Non-pigmented ciliary epithelial cell (primary cell): Measurements from ENCODE around the gene PPA1.
"Not testable (repeated sequence)": the region's sequence is repeated elsewhere in the genome, so short reads cannot be mapped to it uniquely, and the experiment has no call there.

ENCODE experiments used
- DNase-seq: peaks from one replicate; pipeline ENCODE4 v3.0.0-alpha.2; 2010; ENCODE audit warnings: low read depth

Gene PPA1

DNA sequence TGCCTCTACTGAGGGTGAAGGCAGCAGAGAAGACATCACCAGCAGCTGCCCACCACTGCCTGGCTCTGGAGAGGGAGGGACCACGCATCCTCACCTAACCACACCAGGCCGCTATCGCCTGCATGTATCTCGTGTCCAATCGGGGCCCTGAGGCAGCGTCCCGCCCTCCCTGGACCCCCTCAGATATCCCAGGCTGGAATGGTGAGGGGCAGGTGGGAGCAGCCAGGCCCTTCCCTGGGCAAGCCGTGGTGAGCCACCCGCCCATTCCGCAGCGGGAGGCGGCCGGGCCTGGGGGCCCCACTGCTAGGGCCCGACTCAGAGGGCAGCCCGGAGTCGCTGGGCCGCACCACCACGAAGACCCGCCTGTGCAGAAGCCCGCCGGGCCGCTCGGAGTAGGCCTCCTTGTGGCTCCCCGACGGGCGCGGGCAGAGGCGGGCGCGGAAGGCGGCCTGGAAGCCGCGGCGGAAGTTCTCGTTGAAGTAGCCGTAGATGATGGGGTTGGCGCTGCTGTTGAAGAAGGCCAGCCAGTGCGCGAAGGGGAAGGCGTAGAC lies 21.6 kb upstream of the PPA1 start:
- no peak for DNase-seq

DNA sequence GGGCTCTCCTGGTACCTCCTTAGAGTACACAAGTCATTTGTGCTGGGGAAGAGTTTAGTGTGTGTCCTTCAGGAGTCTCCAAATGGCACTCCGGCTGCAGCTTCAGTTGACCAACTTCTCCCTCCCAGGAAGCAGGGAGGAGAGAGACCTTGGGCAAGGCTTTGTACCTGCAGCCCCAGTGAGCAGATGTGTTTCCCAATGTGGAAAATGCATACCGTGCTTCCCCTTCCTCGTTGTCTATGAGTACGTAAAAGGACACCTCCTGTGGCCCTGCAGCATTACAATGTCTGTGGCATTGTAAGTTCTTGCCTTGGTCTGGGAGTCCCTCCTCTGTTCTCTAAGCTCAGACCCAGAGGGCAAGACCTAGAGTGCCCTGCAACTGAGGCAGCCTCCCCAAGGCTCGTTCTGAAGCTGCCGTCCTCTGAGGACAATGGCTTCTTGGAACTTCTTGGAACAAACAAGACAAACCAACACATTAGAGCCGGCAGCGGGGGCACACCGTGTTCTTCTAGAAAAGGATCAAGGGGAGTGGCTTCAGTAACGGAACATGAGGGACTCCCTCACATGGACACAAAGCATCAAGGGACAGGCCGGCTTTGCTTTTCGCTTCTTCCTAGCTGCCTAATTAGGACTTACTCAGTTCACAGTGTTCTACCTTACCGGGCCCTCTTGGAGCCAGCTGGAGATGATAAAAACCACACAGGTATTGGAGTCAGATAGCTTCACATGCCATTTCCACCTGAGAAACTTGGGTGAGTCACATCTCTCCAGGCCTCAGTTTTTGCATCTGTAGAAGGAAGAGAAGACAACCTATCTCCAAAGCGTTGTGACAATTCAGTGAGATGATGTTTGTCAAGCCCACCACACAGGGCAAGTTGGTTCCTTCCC lies 20.9 kb upstream of the PPA1 start:
- no peak for DNase-seq

DNA sequence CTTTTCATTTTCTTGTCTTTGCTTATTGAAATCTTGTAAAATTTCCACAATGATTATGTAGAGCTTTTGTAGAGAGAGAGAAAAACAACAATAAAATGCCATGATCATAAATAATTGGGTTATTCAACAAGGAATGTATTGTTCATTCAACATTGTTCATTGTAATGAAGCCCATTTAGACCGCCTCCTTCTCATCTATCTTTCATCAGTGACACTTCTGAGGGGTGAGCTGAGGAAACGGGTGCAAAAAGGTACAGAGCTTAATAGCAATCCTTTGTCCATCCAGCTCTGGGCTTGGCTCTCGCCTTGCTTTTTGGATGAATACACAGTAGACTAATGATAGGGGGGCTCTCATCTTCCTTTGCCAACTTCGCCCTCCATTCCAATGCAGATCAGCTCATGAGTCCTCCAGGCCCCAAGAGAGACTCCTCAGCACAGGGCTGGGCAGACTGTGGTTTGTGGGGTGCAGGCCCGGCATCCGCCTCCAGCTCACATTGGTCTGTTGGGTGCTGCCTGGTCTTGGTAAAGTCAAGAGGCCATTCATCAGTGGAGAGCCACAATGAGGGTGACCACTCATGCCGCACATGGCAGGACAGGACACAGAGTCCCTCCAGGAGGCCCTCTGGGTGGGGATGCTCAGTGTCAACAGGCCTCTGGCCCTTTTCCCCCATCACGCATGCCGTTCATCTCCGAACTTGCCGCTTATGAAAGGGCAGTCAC lies 17.9 kb upstream of the PPA1 start:
- DNase-seq: no peak

DNA sequence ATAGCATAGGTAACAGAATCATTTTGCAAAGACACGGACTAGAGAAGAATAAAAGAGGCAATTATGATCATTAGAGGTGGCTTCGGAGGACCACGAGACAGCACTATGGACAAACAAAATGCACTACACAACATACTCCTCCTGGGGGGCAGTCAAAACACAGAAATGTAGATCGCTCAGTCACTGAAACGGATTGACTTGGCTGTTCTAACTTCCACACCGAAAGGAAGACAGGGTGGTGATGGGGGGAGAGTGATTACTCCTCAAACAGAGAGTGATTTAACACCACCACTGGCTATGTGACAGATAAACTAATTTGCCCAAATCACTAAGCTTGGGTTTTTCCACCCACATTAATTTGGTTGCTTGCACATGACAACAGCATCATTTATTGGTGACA lies 14.1 kb upstream of the PPA1 start:
- no peak for DNase-seq

DNA sequence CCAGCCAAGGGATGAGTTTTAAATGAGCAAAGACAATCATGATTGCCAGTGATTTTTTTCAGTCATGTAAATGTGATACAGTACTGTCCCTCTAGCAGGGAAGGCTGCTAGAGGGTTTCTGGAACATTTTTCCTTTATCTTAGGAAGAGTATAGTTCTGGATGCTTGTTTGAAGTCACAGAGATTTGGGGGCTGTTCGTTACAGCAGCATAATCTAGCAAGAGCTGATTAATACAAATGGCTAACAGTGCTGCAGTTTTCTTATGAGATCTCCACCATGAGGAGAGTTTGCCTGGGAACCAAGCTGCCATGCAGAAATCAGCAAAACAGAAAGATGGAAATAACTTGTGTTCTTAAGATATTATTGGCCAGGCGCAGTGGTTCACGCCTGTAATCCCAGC lies 7.9 kb upstream of the PPA1 start:
- DNase-seq: no peak

DNA sequence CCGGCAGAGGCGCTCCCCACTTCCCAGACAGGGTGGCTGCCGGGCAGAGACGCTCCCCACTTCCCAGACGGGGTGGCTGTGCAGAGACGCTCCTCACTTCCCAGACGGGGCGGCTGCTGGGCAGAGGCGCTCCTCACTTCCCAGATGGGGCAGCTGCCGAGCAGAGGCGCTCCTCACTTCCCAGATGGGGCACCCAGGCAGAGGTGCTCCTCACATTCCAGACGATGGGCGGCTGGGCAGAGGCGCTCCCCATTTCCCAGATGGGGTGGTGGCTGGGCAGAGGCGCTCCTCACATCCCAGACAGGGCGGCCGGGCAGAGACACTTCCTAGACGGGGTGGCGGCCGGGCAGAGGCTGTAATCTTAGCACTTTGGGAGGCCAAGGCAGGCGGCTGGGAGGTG lies 6.8 kb upstream of the PPA1 start:
- not testable (repeated sequence) for DNase-seq

DNA sequence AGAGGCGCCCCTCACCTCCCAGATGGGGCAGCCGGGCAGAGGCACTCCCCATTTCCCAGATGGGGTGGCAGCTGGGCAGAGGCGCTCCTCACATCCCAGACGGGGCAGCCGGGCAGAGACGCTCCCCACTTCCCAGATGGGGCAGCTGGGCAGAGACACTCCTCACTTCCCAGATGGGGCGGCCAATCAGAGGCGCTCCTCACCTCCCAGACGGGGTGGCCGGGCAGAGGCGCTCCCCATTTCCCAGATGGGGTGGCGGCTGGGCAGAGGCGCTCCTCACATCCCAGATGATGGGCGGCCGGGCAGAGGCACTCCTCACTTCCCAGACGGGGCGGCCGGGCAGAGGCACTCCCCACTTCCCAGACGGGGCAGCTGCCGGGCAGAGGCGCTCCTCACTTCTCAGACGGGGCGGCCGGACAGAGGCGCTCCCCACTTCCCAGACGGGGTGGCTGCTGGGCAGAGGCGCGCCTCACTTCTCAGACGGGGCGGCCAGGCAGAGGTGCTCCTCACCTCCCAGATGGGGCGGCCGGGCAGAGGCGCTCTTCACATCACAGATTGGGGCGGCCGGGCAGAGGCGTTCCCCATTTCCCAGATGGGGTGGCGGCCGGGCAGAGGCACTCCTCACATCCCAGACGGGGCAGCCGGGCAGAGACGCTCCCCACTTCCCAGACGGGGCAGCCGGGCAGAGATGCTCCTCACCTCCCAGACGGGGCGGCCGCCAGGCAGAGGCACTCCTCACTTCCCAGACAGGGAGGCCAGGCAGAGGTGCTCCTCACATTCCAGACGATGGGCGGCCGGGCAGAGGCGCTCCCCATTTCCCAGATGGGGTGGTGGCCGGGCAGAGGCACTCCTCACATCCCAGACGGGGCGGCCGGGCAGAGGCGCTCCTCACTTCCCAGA lies 6.1 kb upstream of the PPA1 start:
- DNase-seq: not testable (repeated sequence)

DNA sequence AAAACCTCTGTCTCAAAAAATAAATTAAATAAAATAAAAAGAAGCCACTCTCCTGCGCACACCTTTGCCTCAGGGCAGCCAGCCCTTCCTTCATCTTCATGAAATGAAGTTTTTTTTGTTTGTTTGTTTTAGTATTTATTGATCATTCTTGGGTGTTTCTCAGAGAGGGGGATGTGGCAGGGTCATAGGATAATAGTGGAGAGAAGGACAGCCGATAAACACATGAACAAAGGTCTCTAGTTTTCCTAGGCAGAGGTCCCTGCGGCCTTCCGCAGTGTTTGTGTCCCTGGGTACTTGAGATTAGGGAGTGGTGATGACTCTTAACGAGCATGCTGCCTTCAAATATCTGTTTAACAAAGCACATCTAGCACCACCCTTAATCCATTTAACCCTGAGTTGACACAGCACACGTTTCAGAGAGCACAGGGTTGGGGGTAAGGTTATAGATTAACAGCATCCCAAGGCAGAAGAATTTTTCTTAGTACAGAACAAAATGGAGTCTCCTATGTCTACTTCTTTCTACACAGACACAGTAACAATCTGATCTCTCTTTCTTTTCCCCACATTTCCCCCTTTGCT lies 4.8 kb upstream of the PPA1 start:
- DNase-seq: not testable (repeated sequence)

DNA sequence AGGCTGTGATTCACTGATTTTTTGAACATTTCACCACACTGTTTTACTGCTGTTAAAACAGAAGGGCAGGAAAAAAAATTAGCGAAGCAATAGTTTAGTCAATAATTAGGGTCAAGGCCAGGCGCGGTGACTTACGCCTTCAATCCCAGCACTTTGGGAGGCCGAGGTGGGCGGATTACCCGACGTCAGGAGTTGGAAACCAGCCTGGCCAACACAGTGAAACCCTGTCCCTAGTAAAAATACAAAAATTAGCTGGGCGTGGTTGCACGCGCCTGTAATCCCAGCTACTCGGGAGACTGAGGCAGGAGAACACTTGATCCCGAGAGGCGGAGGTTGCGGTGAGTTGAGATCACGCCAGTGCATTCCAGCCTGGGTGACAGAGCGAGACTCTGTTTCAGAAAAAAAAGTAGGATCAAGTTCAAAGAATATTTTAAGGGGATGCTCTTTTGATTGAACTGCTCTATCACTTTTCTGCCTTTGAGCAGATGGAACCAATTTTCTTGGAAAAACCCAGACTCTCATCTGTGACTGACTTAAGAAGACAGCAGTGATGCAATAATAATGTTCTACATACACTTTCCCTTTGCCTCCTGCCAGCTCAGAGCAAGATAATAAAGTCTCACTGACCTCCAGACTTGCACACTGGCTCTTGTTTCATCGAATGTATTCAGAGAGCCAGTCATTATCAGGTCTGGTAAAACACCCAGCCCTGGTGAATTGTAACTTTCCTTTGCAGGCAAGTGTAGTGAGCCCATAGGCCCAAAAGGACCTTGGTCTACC lies 1.6 kb upstream of the PPA1 start:
- DNase-seq: peak; percentile 30

DNA sequence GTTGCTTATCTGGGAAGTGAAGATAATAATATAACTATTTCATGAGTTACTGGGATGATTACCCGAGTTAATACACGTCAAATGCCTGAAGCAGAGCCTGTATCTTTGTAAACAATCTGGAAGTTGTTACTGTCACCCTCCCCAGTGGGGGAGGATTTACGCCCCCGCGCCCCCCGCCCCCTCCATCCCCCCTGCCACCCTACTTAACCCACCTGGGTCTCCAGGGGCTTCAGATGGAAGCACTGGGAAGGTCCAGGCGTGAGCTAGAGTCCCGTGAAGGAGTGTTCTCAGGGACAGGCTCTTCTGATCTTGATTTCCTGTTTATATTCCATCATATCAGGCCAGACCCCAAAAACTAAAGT lies 691 bp upstream of the PPA1 start:
- no peak for DNase-seq

DNA sequence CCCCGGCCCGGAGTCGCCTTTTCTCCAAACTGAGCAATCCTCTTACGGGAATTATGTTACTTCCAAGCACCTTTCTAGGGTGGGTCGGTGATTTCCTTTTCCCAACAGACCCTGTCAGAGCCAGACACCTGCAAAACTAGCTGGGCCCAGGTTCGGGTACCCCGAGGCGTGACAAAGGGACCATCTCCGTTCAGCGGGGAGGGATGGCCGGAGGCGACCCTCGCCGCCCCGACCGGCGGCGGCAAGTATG lies 445 bp downstream of the PPA1 start:
- no peak for DNase-seq

DNA sequence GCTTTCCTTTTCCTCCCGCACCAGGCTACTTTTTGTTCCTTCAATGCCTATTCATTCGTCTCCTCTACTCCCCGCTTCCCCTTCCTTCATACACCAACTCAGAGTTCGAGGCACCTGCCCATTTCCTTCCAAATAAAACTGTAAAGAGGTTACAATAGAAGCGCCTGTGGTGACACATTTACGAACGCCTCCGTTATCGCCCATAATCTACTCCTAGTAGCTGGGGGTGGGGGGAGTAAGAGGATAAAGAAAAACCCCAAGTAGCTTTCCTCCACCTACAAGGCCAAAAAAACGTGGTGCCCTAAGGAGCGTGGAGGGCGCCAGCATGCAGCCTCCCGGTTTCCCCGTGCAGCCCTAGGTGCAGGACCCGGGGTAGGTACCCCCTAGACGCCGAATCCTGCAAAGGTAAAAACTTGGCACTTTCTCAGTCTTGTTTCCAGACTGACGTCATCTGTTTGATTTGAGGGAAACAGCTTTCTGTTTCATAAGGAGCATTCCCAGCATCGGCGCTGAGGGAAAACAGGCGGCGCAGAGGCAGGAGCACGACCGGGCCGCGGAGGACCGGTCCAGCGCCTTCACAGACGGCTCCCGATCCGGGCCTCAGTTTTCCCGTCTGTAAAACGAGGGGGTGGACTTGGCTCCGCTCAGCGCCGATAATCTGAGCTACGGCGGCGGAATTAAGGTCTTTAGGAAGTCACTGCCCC lies 922 bp downstream of the PPA1 start:
- DNase-seq: no peak

DNA sequence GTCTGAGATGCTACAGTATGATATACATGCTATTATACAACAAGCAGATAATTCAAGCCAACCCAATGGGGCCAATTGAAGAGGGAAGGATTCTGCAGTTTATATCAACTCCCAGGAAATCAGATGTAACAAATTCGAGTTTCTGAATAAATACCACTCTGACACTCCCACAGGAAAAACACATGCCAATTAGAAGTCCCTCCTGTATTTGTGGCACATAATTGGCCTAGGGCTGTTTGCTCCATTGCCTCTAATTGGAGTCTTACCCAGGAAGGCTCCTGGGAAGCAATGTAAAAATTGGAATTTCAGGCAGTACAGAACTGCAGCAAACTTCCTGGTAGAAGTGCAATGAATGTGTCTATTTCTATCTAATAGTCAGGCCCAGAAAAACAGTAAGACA lies 4.7 kb downstream of the PPA1 start:
- DNase-seq: no peak

DNA sequence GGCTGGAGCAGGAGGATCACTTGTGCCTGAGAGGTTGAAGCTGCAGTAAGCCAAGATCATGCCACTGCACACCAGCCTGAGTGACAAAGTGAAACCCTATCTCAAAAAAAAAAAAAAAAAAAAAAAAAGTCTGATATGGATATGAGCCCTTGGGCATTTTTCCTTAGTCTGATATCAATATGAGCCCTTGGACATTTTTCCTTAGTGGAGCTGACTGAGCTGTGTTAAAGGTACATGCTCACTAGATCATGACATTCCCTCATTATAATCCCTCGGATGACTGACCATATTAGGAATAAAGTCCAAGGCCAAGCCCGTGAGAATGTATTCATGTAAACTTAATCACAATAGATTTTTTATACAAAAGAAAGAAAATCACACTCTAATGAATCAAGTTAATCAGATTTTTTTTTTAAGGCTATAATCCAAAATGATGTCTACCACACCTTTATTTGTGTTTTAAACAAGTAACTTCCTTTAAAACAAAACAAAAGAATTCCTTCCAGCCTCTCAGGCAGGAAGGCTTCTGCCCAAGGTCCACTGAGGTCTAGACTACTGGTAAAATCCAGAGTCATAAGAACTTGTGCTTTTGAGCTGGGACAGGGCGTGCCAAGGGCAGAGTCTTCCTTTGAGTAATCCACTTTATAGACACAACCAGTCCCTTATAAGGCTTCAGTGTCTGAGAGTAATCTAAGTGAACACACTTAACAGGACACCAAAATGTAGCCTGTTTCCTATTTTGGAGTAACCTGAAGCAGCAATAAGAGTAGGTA lies 5.5 kb downstream of the PPA1 start:
- DNase-seq: no peak

DNA sequence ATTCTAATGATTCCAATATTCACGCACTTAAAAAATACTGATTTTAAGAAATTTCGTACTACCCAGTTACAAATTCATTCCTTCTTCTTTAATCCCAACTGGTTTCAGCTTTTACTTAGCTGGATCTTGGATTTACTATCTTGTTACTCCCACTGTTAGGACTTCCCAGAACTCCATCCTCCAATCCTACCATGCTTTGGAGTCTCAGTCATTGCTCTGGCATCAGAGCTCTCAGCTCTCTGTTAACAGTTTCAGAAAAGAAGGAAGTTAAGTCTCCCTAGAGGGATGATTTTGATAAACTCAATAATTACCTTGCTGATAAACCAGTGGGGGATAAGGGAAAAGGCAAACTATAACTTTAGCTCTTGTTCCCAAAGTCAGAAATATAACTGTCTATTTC lies 9.5 kb downstream of the PPA1 start:
- DNase-seq: no peak

DNA sequence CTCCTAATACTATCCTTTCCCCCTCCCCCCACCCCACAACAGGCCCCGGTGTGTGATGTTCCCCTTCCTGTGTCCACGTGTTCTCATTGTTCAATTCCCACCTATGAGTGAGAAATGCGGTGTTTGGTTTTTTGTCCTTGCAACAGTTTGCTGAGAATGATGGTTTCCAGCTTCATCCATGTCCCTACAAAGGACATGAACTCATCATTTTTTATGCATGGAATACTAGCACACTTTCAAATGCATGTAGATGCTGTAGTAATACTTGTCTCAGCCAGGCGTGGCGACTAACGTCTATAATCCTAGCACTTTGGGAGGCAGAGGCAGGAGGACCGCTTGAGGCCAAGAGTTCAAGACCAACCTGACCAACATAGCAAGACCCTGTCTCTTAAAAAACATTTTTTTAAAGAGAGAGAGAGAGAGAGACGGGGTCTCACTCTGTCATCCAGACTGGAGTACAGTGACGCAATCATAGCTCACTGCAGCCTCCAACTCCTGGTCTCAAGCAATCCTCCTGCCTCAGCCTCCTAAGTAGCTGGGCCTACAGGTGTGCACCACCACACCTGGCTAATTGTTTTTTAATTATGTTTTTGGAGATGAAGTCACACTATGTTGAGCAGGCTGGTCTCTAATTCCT lies 10.3 kb downstream of the PPA1 start:
- DNase-seq: not testable (repeated sequence)

DNA sequence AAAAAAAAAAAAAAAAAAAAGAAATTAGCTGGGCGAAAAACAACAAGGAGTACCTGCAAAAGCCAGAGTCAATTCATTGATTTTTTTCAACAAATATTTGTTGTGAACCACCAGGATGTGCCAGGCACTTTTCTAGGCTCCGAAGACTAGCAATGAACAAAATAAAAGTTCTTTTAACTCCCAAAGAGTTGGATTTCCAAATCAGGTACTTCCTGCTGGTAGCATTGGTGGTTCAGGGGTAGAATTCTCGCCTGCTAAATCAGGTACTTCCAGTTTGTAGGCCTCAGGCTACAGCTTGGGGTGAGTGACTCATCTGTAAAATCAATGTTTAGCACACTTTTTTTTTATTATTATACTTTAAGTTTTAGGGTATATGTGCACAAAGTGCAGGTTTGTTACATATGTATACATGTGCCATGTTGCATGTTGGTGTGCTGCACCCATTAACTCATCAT lies 10.9 kb downstream of the PPA1 start:
- DNase-seq: no peak

DNA sequence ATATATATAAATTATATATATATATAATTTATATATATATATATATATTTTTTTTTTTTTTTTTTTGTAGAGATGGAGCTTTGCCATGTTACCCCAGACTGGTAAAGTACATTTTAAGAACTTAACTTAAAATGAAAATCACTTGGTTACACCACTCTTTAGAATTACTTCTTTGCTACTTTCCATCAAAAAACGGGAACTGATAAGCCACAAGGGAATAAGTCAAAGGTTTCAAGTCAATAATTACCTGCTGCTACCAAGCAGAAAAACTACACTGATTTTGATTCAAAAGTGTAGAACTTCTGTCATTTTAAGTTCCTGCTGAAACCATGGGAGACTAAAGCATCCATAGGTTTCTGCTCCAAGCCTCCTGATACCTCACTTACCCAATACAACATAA lies 12.2 kb downstream of the PPA1 start:
- DNase-seq: no peak

DNA sequence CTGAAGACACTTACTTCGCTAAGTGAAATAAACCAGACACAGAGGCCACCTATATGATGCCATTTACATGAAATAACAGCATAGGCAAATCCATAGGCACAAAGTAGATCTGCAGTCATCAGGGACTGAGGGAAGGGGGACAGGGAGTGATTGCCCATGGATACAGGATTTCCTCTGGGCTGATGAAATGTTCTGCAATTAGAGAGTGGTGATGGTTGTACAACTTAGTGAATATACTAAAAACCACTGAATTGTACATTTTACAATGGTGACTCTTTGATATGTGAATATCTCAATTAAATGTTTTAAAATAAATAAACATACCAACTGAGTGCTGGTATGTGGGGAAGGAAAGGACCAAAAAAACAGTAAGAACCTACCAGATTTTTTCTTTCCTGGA lies 20.4 kb downstream of the PPA1 start:
- no peak for DNase-seq
